PFSK-1 (cell line): ENCODE data around the gene DDC.

Source experiments
- FOXP2 ChIP-seq: optimal IDR thresholded peaks from 2 replicates; pipeline ENCODE3; 2011; ENCODE audit warnings: borderline replicate concordance, control low read depth, inconsistent platforms; ENCODE audit not compliant: insufficient read depth; ENCODE audit errors: extremely low read length, extremely low read depth
- POLR2AphosphoS5 ChIP-seq: IDR thresholded peaks from 2 replicates; pipeline ENCODE4 v1.6.1; 2012; ENCODE audit warnings: low read depth, mild to moderate bottlenecking, control low read depth, low read length, moderate library complexity

DNA sequence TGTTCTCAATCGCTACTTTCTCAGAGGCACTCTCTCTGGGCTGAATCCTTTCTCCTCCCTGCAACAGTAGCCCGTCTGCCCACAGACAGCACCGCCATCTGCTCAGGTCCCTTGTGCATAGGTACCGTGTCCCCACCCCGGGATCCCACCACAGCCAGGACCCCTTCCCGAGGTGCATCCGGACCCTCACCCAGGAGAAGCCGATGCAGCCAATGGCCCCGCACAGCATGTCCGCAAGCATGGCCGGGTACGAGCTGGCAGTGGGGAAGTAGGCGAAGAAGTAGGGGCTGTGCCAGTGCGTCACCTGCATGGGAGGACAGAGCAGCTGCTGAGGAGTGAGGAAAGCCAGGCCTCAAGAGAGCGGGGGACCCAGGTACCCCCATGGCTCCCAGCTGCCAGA lies 25.5 kb downstream of the DDC start:
- TF ChIP-seq POLR2AphosphoS5 (no peak), FOXP2 (no peak)
